Measurements from ENCODE around the gene SMIM44.

- TF ChIP-seq YY1 (IDR thresholded peaks at IDR 0.05; ENCODE audit: insufficient read depth, insufficient read length) (no peak), SUZ12 (IDR thresholded peaks at IDR 0.05; ENCODE audit: extremely low read depth, insufficient read depth, insufficient read length) (no peak), ZNF274 (IDR thresholded peaks at IDR 0.05; ENCODE audit: low read depth, low read length) (no peak)
Observed at GRCh38 chr19:3471954-3472655, 11.1 kb downstream of the SMIM44 start.
